Astrocyte of the cerebellum (primary cell): ENCODE measurements around the gene CIT.

Source experiments
- DNase-seq: peaks from one replicate; pipeline ENCODE4 v3.0.0-alpha.2; 2011; ENCODE audit warnings: low read depth
- H3K4me3 ChIP-seq: 2 replicates; pipeline ENCODE4 v1.5.1; 2011; ENCODE audit warnings: mild to moderate bottlenecking, low read depth, low read length, moderate library complexity
- in situ Hi-C: cut with HindIII; loops from 2 replicates; pipeline ENCODE4 v1.10.0; 2017; ENCODE audit warnings: low sequenced_read_pairs
- TF ChIP-seq, protein P1 (sequence below): IDR thresholded peaks from 2 replicates; pipeline ENCODE4 v1.5.1; 2012; ENCODE audit warnings: low read length, low read depth, moderate library complexity, mild to moderate bottlenecking; ENCODE audit errors: missing control alignments

The CIT gene

DNA sequence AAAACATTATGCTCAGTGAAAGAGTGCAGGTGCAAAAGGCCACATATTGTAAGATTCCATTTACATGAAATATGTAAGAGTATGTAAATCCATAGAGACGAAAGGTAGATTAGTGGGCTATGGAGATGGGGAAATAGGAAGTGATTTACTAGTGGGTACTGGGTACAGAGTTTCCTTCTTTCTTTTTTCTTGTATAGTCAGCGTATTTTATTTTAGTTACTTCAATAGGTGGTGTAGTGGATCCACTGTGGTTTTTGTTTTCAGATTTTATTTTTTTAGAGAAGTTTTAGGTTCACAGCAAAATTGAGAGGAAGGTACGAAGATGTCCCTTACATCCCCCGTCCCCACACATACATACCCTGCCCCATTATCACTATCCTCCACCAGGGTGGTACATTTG lies 6.1 kb upstream of the CIT start:
- TF ChIP-seq, protein P1, sequence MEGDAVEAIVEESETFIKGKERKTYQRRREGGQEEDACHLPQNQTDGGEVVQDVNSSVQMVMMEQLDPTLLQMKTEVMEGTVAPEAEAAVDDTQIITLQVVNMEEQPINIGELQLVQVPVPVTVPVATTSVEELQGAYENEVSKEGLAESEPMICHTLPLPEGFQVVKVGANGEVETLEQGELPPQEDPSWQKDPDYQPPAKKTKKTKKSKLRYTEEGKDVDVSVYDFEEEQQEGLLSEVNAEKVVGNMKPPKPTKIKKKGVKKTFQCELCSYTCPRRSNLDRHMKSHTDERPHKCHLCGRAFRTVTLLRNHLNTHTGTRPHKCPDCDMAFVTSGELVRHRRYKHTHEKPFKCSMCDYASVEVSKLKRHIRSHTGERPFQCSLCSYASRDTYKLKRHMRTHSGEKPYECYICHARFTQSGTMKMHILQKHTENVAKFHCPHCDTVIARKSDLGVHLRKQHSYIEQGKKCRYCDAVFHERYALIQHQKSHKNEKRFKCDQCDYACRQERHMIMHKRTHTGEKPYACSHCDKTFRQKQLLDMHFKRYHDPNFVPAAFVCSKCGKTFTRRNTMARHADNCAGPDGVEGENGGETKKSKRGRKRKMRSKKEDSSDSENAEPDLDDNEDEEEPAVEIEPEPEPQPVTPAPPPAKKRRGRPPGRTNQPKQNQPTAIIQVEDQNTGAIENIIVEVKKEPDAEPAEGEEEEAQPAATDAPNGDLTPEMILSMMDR: no peak
- in situ Hi-C loops: no loop called here
- DNase-seq: no peak
- H3K4me3 ChIP-seq: no peak overlapping the region

DNA sequence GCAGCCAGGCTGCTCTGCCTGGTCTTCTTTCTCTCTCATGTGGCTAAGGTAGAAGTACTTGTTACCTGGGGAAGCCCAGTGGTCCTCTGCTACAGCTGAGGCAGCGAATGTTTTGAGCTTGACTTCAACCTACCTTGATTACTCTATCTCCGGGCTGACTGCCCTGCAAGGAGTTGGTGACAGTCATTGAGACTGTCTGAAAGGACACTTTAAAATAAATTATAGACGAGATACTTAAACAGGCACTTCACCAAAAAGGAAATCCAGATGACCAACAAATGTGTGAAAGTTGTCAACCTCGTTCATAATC lies 474 bp upstream of the CIT start:
- H3K4me3 ChIP-seq: peak overlapping the region; percentile 98
- DNase-seq: no peak
- TF ChIP-seq, protein P1: no peak
- in situ Hi-C loops: no loop called here

DNA sequence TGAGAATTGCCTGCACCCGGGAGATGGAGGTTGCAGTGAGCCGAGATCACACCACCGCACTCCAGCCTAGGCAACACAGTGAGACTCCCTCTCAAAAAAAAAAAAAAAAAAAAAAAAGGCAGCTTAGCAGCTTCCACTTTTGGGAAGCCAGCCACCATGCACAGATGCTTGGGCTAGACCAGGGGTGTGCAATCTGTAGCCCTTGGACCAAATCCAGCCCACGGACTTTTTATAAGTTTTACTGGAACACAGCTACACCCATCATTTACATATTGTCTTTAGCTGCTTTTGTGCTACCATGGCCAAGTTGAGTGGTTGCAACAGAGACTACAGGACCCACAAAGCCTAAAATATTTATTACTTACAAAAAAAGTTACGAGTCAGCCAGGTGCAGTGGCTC lies 6.7 kb downstream of the CIT start:
- in situ Hi-C loops: no loop called here
- no peak overlapping the region for H3K4me3 ChIP-seq
- DNase-seq: no peak
- TF ChIP-seq, protein P1: no peak

DNA sequence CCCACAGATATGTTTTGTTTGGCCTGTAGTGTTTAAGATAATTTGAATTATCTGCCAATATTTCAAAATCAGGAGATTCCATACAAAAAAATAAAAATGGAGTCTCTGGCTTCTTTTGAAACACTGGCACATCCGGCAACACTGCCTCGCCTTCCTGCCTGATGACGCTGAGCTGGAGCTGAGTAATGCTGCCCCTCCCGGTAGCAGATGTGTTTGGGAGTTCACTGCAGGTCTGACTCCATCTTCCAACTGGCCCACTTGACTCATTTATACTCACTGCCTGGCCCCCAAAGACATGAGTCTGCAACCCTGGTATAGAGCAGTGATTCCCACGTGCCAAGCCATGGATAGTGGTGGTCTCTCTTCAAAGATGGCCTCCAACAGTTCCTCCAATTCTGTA lies 7.4 kb downstream of the CIT start:
- TF ChIP-seq, protein P1: peak; percentile 17
- in situ Hi-C loops: no loop called here
- peak; percentile 41 for DNase-seq
- no peak overlapping the region for H3K4me3 ChIP-seq

GRCh38 chr12:119868992-119869391 lies 8.1 kb downstream of the CIT start:
- DNase-seq: no peak
- in situ Hi-C loops: no loop called here
- TF ChIP-seq, protein P1: no peak
- H3K4me3 ChIP-seq: no peak overlapping the region

DNA sequence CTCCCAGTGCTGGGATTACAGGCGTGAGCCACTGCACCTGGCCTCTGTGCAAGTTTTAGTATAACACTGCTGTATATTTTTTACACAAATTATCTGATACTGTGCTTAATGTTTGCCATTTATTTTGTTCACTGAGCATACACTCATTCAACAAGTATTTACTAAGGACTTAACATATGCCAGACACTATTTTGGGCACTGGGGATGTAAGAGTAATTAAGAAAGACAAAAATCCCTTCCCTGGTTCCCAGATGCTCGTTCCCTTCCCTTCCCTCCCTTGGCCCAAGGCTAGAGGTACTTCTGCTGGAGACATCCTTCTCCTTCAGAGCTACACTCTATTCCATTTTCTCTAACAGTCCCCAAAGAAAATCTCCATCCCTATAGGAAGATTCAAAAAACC lies 12.5 kb downstream of the CIT start:
- no peak for DNase-seq
- in situ Hi-C loops: no loop called here
- H3K4me3 ChIP-seq: no peak overlapping the region
- TF ChIP-seq, protein P1: no peak

GRCh38 chr12:119859241-119859640 lies 17.9 kb downstream of the CIT start:
- TF ChIP-seq, protein P1: no peak
- in situ Hi-C loops: no loop called here
- no peak for DNase-seq
- H3K4me3 ChIP-seq: no peak overlapping the region
